ENCODE measurements around the gene HNF1B.
"Not testable (repeated sequence)": the region's sequence is repeated elsewhere in the genome, so short reads cannot be mapped to it uniquely, and the experiment has no call there.

The HNF1B gene, protein sequence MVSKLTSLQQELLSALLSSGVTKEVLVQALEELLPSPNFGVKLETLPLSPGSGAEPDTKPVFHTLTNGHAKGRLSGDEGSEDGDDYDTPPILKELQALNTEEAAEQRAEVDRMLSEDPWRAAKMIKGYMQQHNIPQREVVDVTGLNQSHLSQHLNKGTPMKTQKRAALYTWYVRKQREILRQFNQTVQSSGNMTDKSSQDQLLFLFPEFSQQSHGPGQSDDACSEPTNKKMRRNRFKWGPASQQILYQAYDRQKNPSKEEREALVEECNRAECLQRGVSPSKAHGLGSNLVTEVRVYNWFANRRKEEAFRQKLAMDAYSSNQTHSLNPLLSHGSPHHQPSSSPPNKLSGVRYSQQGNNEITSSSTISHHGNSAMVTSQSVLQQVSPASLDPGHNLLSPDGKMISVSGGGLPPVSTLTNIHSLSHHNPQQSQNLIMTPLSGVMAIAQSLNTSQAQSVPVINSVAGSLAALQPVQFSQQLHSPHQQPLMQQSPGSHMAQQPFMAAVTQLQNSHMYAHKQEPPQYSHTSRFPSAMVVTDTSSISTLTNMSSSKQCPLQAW

GRCh38 chr17:37744961-37745800 lies at the start of gene HNF1B:
Gene HNF1B (minus strand): TSS chr17:37745059. CDS start chr17:37744884, 175 bp downstream.
- no peak for DNase-seq (ENCODE audit: low read depth, low spot score)

DNA sequence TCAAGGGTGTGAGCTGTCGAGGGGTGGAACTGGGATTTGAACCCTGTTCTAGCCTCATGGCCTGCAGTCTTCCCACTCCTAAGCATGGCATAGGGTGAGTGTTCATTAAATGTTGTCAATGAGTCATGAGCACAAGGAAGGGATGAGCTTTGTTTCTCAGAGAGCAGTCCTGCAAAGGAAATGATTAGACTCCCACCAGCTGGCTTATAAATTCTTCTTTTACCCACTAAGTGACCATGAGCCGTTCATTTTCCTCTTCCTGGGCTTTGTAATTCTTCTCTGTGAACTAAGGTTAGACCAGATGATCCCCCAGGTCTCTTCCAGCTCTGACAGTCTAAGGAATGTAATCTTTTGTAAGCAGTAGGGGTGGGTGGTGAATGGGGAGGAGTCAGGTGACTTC lies 47.9 kb upstream of the HNF1B start:
- DNase-seq (ENCODE audit: low read depth, low spot score): no peak

GRCh38 chr17:37791447-37792399 lies 46.9 kb upstream of the HNF1B start:
- DNase-seq (ENCODE audit: low read depth, low spot score): no peak

DNA sequence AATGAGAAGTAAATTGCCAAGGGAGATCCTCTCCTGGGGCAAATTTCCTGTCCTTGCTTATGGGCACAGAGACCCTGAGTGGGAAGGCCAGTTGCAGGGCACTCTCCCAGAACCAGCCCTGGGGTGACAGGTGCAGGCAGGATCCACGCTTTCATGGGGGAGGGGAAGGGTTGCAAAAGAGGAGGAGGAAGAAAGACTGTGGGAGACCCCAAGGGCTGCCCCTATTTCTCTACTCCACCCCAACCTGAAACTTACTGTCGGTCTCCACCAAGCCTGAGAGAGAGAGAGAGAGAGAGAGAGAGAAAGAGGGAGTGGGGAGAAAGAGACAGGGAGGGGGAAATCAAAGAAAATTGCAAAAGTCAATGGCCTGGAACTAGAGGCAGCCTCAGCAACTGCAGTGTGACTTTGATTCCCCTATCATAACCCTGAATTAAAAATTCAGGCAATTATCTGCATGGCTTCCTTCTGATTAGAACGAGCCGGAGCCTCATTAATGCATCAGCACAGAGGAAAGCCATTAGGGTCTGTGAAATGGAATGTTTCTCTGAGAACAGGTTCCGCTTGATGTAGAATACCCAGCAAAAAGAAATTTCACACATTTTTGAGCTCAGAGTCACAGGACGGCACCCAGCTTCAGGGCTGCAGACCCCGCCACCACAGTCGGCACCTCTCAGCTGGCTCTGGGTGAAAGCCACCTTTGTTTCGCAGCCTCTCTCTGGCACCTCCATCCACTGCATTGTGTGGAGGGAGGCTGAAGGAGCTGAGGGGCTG lies 45.1 kb upstream of the HNF1B start:
- no peak for DNase-seq (ENCODE audit: low read depth, low spot score)

DNA sequence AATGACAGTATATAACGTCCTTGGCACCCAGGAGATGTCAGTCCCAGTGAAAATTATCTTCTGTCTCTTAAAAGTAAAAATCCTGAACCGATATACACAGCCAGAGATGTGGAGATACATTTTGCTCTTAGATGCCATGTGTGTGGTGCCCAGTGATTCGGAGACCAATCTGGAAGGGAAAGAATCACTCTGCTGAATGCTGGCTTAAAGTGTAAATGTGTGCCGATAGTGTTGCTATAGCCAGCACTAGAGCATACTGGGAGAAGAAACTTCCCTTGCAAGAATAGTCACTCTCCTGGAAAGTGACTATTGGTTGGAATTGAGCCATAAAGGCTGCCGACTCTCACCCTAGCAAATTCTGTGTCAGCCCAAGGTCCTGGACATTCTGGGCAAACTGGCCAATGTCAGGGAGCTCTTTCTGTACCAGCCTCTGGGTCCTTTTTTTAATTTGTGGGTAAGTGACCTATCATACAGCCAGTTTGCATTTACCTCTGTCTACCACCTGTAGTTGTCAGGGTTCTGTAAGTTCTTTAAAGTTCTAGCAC lies 44.2 kb upstream of the HNF1B start:
- DNase-seq (ENCODE audit: low read depth, low spot score): no peak

- DNase-seq (ENCODE audit: low read depth, low spot score): no peak
These were observed 43.7 kb upstream of the HNF1B start for GRCh38 chr17:37788526-37788925.

- DNase-seq (ENCODE audit: low read depth, low spot score): no peak
These were observed 42.3 kb upstream of the HNF1B start for GRCh38 chr17:37787055-37787757.

- DNase-seq (ENCODE audit: low read depth, low spot score): no peak
These were observed 41.6 kb upstream of the HNF1B start for GRCh38 chr17:37786481-37786880.

- not testable (repeated sequence) for DNase-seq (ENCODE audit: low read depth, low spot score)
These were observed 37.6 kb upstream of the HNF1B start for GRCh38 chr17:37782460-37782859.

GRCh38 chr17:37781451-37781850 lies 36.6 kb upstream of the HNF1B start:
- no peak for DNase-seq (ENCODE audit: low read depth, low spot score)

DNA sequence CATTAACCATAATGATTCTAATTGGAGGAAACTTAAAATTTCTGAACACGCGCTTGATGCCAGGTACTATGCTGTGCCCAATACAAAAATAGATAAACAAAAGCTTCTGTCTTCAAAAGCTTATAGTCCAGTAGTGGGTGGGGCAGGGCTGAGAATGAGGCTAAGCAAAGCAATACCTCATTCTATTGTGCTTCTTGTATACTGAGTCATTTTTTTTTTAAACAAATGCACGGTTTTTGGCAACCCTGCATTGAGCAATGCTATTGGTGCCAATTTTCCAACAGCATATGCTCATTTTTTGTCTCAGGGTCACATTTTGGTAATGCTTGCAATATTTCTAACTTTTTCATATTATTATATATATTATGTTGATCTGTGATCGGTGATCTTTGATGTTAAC lies 34.7 kb upstream of the HNF1B start:
- DNase-seq (ENCODE audit: low read depth, low spot score): no peak

- no peak for DNase-seq (ENCODE audit: low read depth, low spot score)
These were observed 29.6 kb upstream of the HNF1B start for GRCh38 chr17:37774504-37774903.

GRCh38 chr17:37772982-37773381 lies 28.1 kb upstream of the HNF1B start:
- DNase-seq (ENCODE audit: low read depth, low spot score): no peak

GRCh38 chr17:37770631-37771518 lies 26.0 kb upstream of the HNF1B start:
- DNase-seq (ENCODE audit: low read depth, low spot score): no peak

GRCh38 chr17:37769050-37769449 lies 24.2 kb upstream of the HNF1B start:
- no peak for DNase-seq (ENCODE audit: low read depth, low spot score)

- no peak for DNase-seq (ENCODE audit: low read depth, low spot score)
These were observed 23.6 kb upstream of the HNF1B start for GRCh38 chr17:37768438-37768837.

DNA sequence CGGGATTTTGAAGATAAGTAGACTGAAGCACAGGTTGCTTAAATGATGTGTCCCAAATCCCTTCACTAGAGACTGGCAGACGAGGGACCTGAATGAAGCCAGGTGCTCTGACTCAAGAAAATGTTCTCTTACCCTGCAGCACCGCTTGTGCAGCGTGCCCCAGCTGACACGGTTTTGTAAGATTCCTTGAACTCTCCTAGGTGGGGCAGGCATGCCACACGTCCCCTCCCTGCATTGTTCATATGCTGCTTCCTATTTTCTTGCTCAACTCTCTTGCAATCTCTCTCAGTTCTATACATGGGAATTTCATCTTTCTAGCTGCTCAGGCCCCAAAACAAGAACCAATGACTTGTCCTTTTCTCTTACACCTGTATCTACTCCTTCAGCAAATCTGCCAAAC lies 22.1 kb upstream of the HNF1B start:
- no peak for DNase-seq (ENCODE audit: low read depth, low spot score)

DNA sequence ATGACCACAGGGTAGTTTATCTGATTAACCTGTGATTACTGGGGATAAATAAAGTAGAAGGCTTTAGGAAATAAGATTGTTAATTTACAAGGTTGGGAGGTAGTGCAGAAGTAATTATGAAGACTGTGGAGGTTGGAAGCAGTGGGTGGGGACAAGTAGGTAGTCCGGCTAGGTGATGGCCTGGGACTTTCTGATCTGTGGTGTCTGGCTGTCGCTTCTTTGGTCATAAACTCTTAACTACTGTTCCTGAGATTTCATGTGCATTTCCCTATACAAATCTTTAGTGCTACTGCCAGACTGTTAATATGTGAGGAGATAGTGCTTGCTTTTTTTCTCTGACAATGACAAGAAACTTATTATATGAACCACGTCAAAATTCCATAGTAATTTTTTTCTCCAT lies 19.5 kb upstream of the HNF1B start:
- DNase-seq (ENCODE audit: low read depth, low spot score): no peak

- no peak for DNase-seq (ENCODE audit: low read depth, low spot score)
These were observed 17.8 kb upstream of the HNF1B start for GRCh38 chr17:37762666-37763065.
